Fibroblast of pulmonary artery (primary cell): ENCODE data around the gene PTGS2.

Experiments used
- DNase-seq: peaks from one replicate; pipeline ENCODE4 v3.0.0-alpha.2; 2010; ENCODE audit warnings: low read depth
- H3K4me3 ChIP-seq: replicated peaks from 2 replicates; pipeline ENCODE4 v1.5.1; 2011; ENCODE audit warnings: low read depth, mild to moderate bottlenecking, control low read depth, low read length, moderate library complexity
- CTCF ChIP-seq: IDR thresholded peaks from 2 replicates; pipeline ENCODE4 v1.5.1; 2011; ENCODE audit warnings: mild to moderate bottlenecking, control low read depth, low read length, inconsistent platforms; ENCODE audit errors: missing control alignments

PTGS2 gene

GRCh38 chr1:186633116-186633515 lies 47.1 kb downstream of the PTGS2 start:
- no peak for TF ChIP-seq CTCF
- DNase-seq = peak; percentile 46
- H3K4me3 ChIP-seq = no peak overlapping the region

GRCh38 chr1:186629341-186629740 lies 50.9 kb downstream of the PTGS2 start:
- no peak for TF ChIP-seq CTCF
- DNase-seq = no peak
- no peak overlapping the region for H3K4me3 ChIP-seq

GRCh38 chr1:186628910-186629309 lies 51.3 kb downstream of the PTGS2 start:
- no peak overlapping the region for H3K4me3 ChIP-seq
- no peak for TF ChIP-seq CTCF
- no peak for DNase-seq

GRCh38 chr1:186627019-186627418 lies 53.2 kb downstream of the PTGS2 start:
- no peak overlapping the region for H3K4me3 ChIP-seq

GRCh38 chr1:186626356-186626932 lies 53.8 kb downstream of the PTGS2 start:
- TF ChIP-seq CTCF = no peak
- peak; percentile 48 for DNase-seq

More at GRCh38 chr1:186627019-186627418, 53.2 kb downstream of the PTGS2 start:
- no peak for DNase-seq
- no peak for TF ChIP-seq CTCF

GRCh38 chr1:186623551-186623950 lies 56.7 kb downstream of the PTGS2 start:
- TF ChIP-seq CTCF = no peak
- no peak overlapping the region for H3K4me3 ChIP-seq
- DNase-seq = no peak

More at GRCh38 chr1:186626356-186626932, 53.8 kb downstream of the PTGS2 start:
- no peak overlapping the region for H3K4me3 ChIP-seq
